Thyroid gland (tissue), 4 donors: ENCODE results near the gene LMO7.

Experiments used
- CTCF ChIP-seq, 6 experiments: fragments of 200-600 bp in 3 of 6; fragments of 450-650 bp in 3 of 6; sonication (generic) in 3 of 6; IDR thresholded peaks; one replicate each; pipeline ENCODE4 v1.5.1; 2016 to 2019; ENCODE audit warnings: antibody characterized with exemption in 6 of 6, mild to moderate bottlenecking in 2 of 6, inconsistent platforms in 1 of 6, moderate library complexity in 1 of 6
- POLR2A ChIP-seq, 2 donors: fragments of 450-650 bp; IDR thresholded peaks; one replicate each; pipeline ENCODE4 v1.6.1; 2017; ENCODE audit warnings: antibody characterized with exemption in 2 of 2, mild to moderate bottlenecking in 2 of 2, moderate library complexity in 1 of 2

GRCh38 chr13:75802161-75802560 is 166.0 kb downstream of the LMO7 start:
- TF ChIP-seq CTCF (IDR thresholded peaks at IDR 0.05): no peak
- no peak for TF ChIP-seq POLR2A (IDR thresholded peaks at IDR 0.05)
